Umbilical cord (tissue), 2 donors: ENCODE data around the gene FXYD2. TPM values are rescaled to one million over a fixed set of nuclear protein-coding genes. Genes with fewer than 3 reads are reported as not detected.
A peak's percentile ranks its signal among the peaks of the same experiment; 100 is the strongest.

ENCODE experiments used
- DNase-seq: peaks from one replicate; pipeline ENCODE4 v3.0.0-alpha.2; 2015; ENCODE audit warnings: low spot score
- total RNA-seq: library from RNA; depleted of rRNA; stranded (reverse); fragments of >200 nt; gene quantifications from one replicate; pipeline ENCODE4 v1.2.3, GENCODE V29; 2014; ENCODE audit warnings: low replicate concordance; ENCODE audit not compliant: insufficient read depth

FXYD2 gene
- total RNA-seq, 1 donor from 2014 or later, result 2.4 TPM

- DNase-seq, result no peak
These were observed 11.8 kb upstream of the FXYD2 start for GRCh38 chr11:117836077-117836960.

DNA sequence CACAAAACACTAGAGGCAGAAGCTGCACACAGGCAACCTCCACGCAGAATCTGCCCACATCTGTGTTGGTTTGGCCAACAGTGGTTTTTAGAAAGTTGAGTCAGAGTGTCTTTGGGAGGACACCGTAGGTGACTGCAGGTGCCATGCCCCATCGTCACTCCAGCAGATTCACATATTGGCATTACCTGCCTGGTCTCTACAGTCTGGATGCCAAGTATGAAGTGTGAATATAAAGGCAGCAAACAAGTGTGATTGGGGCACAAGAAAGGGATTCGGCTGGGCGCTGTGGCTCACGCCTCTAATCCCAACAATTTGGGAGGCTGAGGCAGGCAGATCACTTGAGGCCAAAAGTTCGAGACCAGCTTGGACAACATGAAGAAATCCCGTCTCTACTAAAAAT lies 11.0 kb upstream of the FXYD2 start:
- no peak for DNase-seq

DNA sequence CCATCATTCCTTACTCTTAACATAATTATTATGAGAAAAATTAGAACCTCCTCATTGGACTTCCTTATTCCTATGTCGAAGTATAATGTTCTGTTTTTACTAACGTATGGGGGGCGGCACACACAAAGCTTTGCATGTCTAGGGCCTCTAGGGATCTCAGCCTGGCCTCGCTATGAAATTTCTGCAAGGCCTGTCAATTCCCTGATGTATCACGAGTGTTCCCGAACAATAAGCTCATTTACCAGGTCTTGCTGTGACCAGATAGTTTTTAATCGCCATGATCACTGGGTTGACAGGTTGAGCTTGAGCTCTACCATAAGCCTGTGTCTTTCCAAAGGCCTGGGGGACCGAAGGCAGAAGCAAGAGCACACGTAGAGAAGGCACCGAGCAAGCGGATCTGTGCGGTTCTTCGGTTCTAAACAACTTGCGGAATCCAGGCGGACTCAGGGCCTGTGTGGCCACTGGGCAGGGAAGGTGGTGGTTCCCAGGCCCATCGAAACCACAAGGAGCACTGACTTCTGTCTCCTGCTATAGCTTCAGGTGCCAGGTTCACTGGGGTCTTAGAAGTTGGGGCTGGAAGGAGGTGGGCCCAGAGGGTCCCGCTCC lies 10.4 kb upstream of the FXYD2 start:
- no peak for DNase-seq

- DNase-seq, result no peak
These were observed 9.7 kb upstream of the FXYD2 start for GRCh38 chr11:117834068-117834810.

- DNase-seq, result no peak
These were observed 8.9 kb upstream of the FXYD2 start for GRCh38 chr11:117833401-117833891.

DNA sequence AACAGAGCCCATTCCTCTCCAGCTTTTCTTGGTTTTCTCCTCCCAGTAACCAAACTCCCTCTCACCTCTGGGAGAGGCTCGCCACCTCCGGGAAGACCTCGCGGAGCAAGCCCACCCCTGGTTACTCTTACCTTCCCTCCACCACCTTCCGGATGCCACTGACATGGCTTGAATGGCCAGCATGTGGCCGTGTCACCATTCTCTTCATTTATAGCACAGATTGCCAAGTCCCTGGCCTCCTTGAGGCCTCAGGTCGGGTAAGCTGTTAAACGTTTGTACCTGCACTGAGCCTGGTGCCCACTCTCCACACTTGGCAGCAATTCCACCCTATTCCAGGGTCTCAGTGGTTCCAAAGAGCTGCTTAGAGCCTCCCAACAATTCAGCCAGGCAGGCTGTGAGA lies 8.0 kb upstream of the FXYD2 start:
- no peak for DNase-seq

DNA sequence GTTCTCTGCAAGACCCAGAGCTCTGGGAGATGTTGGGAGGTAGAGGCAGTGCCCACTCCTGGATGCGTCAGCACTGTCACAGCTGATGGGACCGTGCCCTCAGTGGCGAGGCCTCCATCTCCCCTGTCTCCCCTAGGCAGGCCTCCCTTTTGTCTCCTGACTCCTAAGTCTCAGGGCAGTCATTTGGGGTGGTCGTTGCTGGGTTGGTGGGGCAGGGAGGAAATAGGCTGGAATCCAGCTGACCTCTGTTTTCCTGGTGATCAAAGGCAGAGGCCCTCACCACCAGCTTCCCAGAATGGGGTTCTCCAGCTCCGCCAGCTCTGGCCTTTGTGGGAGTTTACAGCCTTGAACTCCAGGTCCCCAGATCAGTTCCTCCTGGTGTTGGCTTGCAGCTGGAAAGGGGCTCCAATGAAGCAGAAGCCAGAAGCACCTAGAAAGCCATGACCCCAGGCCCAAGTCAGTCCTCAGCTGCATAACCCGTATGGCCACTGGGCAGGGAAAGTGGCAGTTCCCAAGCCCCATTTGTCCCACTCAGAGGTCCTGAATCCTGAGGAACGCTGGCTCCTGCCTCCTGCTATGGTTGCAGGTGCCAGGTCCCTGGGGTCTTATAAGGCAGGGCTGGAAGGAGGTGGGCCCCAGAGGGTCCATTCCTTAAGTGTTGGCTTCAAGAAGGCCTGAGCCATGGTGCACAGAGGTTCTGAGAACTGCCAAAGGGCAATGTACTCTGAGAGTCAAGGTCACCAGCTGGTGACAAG lies 7.3 kb upstream of the FXYD2 start:
- no peak for DNase-seq

- DNase-seq, result no peak
These were observed 6.3 kb upstream of the FXYD2 start for GRCh38 chr11:117830674-117831351.

DNA sequence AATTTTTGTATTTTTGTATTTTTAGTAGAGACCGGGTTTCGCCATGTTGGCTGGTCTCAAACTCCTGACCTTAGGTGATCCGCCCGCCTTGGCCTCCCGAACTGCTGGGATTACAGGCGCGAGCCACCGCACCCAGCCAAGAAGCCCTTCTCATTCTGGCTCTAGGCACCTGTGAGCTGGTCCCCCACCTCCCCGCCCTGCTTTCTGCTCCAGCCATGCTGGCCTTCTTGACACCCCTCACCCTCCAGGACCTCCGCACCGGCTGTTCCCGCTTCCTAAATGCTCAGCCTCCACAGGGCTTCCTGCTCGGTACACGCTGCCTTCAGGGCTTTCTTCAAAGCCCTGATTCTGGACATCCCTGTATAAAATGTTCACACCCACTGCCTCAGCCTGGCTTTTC lies 5.5 kb upstream of the FXYD2 start:
- DNase-seq, result no peak

DNA sequence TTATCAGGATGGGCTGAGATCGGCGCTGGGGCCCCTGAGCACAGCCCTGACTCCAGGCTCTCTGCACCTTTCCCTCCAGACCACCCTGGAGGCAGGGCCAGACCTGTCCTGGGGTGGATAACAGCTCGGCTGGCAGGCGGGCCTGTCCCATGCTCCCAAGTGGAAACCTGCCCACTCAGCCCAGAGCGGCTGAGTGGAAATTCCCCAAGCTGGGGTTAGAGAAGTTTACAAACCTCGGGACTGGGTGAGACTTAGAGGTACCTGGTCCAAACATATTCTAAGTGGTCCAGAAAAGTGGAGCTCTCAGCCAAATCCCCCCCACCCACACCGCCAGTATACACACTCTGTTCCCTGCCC lies 4.8 kb upstream of the FXYD2 start:
- no peak for DNase-seq

GRCh38 chr11:117828611-117829368 lies 4.2 kb upstream of the FXYD2 start:
- peak; percentile 79 for DNase-seq

- DNase-seq, result no peak
These were observed 3.3 kb upstream of the FXYD2 start for GRCh38 chr11:117827521-117828511.

DNA sequence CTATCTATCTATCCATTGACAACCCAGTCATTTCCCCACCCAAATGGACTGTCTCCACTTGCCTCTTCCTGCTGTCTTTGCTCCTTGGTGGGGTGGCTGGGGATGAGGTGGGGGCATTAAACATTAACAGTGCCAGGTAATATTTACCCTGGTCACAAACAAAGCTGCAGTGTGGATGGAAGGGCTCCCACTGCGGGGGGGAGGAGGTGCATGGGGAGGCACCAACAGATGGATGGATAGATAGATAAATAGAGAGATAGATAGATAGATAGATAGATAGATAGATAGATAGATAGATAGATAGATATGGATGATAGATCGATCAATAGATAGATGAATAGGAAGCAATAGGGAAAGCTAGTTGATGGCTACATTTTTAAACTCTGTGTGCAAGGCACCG lies 2.3 kb upstream of the FXYD2 start:
- DNase-seq, result no peak

- DNase-seq, result no peak
These were observed 1.6 kb upstream of the FXYD2 start for GRCh38 chr11:117826190-117826570.

DNA sequence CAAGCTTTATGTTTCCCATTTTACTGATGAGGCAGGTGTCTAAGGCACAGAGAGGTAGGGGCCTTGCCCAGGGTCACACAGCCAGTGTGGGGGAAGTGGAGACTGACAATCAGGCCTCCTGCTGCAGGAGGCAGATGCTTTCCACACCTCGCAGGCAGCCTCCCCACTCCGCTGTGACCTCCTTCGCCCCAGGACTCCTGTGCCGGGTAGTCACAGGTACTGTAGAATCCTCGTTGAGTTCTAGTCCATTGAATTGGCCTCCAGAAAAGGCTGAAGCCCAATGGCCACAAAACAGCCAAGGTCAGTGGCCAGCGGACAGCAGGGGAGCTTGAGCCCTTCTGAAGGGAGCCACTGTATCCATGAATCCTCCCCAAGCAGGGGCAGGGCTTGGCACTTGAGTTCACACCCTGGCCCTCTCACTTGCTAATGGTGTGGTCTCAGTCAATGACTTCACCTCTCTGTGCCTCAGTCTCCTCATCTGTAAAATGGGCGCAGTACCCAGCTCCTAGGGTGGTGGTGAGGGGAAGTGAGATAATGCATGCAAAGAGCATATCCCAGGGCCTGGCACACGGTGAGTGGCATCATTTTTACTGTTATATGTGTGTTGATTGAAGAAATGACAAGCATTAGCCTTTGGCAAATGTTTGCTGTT lies 1.1 kb upstream of the FXYD2 start:
- DNase-seq, result no peak

- peak; percentile 65 for DNase-seq
These were observed 561 bp downstream of the FXYD2 start for GRCh38 chr11:117823946-117824420.

GRCh38 chr11:117823294-117823945 lies 1.1 kb downstream of the FXYD2 start:
- no peak for DNase-seq
